ENCODE results near the gene CEPT1.

GRCh38 chr1:111164151-111164550, 24.1 kb downstream of the CEPT1 start:
- TF ChIP-seq EZH2 (IDR thresholded peaks at IDR 0.05; ENCODE audit: insufficient read depth, poor library complexity, severe bottlenecking): no peak
- no peak for TF ChIP-seq EZH2phosphoT487 (IDR thresholded peaks at IDR 0.05; ENCODE audit: insufficient read depth, low read depth)

Measured in GM23248 (cell line).